DMS153 treated with DMSO at 0.1 percent for 48 hours (cell line): ENCODE results near the gene PVR.
"Not testable (repeated sequence)": the region's sequence is repeated elsewhere in the genome, so short reads cannot be mapped to it uniquely, and the experiment has no call there.

Experiments
- DNase-seq: peaks from one replicate; lab custom pipeline; 2025; ENCODE audit not compliant: unreplicated experiment; lab: John Stamatoyannopoulos, UW

Gene PVR

DNA sequence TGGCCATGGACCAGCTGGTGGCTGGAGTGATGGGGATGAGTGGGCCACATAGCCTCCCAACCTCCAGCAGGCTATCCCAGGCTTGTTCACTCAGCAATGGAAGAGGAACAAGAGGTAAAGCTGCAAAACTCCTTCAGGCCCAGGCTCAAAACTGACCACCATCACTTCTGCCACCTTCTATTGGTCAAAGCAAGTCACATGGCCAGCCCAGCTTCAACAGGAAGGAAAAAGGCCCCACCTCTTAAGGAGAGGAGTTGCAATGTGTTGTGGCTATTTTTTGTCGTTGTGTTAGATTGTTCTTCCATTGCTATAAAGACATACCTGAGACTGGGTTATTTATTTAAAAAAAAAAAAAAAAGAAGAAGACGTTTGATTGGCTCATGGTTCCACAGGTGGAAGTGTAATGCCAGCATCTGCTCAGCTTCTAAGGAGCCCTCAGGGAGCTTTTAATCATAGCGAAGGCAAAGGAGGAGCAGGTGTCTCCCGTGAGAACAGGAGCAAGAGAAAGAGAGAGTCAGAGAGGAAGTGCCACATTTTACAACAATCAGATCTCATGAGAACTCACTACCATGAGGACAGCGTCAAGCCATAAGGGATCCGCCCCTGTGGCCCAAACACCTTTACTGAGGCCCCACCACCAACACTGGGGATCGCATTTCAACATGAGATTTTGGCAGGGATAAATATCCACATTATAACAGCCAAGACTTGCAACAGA is 24.9 kb upstream of the PVR start:
- no peak for DNase-seq

DNA sequence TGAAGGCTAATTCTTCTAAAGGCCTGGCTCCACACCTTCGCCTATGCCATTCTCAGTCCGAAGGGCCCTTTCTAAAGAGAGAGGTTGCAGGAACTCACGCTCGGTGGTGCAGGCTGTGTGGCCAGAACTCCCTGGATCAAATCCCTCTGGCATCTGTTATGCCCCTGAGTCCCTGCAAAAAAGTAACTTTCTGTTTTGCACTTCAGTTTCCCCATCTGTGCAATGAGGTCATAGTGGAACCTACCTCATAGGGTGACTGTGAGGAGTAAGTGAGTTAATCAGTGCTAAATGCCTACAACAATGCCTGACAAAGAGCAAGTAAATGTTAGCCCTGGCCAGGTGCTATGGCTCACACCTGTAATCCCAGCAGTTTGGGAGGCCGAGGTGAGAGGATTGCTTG is 23.0 kb upstream of the PVR start:
- no peak for DNase-seq

DNA sequence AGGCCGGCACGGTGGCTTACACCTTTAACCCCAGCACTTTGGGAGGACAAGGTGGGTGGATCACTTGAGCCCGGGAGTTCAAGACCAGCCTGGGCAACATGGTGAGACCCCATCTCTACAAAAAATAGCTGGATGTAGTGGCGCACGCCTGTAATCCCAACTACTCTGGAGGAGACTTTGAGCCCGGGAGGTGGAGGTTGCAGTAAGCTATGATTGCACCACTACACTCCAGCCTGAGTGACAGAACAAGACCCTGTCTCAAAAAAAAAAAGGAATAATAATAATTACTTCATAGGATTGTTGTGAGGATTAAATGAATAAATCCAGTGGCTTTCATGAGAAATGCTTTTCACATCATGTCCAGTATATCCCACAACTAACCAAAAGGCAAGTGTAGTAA is 22.3 kb upstream of the PVR start:
- DNase-seq: no peak

DNA sequence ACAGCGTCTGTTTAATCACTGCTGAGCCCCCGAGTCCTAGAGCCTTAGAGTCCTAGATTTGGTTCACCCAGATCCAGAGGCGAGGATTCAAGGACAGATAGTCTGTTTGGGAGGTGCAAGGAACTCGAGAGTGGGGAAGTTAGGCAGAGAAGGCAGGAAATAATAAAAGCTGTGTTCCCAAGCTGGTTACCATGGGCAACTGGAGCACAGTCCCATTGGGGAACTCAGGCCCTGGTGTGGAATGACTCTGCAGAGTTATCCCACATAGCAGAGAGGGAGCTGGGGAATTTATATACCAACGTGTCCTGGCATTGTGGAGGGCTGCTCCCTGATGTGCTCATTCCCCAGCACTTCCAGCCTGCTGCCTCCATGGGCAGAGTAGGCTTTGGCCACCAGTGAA is 20.6 kb upstream of the PVR start:
- DNase-seq: no peak

DNA sequence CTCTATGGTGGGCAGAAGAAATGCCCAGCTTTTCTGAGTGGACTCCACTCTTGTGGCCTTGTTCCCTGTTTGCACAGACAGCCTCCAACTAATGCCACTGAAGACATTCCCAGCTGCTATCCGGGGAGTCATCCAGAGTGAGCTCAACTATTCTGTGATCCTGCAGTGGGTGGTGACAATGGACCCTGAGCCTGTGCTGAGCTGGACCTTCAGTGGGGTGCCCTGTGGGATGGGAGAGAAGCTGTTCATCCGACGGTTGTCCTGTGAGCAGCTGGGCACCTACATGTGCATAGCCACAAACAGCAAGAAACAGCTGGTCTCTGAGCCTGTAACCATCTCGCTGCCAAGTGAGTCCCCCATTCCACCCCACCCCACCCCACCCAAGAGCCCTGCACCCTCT is 20.1 kb upstream of the PVR start:
- DNase-seq: no peak

DNA sequence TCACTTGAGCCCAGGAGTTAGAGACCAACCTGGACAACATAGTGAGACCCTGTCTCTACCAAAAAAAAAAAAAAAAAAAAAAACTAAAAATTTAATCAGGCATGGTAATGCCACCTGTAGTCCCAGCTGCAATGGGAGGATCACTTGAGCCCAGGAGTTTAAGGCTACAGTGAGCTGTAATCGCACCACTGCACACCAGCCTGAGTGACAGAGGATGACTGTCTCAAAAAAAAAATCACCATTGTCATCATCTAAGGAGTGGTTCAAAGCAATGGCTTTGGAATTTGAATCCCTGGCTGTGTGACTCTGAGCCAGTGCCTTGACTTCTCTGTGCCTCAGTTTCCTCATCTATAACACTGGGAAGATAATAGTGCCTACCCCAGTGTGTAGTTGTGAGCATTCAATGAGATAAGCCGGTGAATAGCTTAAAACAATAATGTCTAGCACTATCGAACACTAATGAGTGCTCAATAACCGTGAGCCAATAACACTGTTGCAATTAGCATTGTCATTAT is 18.8 kb upstream of the PVR start:
- no peak for DNase-seq

DNA sequence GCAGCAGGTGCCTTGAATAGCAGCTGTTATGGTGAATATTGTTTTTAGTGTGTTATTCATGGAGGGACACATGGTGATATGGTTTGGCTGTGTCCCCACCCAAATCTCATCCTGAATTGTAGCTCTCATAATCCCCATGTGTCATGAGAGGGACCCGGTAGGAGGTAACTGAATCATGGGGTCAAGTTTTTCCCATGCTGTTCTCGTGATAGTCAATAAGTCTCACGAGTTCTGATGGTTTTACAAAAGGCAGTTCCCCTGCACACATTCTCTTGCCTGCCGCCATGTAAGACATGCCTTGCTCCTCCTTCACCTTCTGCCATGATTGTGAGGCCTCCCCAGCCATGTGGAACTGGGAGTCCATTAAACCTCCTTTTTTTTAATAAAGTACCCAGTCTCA is 18.1 kb upstream of the PVR start:
- DNase-seq: not testable (repeated sequence)

DNA sequence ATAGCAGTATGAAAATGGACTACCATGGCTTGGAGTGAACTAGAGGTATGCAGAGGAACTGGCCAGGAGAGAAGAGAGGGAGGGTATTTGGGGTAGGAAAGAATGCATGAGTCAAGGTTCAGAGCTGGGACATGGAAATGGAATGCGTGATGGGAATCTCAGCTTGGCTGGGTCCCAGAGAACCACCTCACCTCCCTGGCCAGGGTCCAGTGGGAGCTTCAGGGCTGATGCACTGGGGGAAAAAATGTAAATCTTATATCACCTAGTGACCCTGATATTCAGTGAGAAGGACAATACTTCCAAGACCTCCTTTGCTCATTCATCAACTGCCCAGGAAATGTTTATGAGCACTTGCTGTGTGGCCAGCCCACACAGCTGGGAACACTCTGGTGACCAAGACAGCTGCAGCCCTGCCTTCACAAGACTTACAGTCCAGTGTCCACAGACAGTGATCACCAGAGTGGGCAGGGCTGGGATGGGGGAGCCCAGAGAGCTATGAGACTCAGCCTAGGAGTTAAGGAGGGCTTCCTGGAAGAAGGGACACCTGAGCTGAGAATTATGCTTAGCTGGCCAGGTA is 17.6 kb upstream of the PVR start:
- no peak for DNase-seq

DNA sequence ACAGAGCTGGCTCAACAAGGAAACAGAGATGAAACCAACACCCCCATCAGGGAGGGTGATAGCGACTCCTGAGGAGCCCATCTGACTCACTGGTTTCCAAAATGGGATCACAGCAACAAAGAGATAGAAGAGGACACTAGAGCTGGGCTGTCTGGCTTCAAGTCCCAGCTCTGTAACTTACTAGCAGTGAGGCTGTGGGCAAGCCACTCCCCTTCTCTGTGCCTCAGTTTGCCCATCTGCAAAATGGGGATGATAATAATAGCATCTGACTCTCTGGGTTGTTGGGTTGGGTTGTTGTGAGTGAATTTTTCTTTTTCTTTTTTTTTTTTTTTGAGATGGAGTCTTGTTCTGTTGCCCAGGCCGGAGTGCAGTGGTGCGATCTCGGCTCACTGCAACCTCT is 16.1 kb upstream of the PVR start:
- no peak for DNase-seq

DNA sequence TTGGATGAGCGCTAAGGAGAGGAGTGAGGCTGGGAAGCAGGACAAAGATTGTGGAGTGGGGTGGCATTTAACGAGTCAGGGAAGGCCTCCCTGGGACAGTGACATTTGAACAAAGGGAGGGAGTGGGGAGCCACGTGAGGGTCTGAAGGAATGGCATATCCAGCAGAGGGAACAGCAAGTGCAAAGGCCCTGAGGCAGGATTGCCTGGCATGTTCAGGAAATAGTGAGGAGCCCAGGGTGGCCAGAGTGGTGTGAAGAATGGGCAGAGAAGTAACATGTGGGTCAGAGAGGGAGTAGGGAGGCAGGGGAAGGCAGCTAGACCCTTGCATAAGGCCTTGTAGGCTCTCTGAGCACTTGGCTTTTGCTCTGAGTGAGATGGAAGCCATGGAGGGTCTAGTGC is 14.9 kb upstream of the PVR start:
- DNase-seq: no peak

DNA sequence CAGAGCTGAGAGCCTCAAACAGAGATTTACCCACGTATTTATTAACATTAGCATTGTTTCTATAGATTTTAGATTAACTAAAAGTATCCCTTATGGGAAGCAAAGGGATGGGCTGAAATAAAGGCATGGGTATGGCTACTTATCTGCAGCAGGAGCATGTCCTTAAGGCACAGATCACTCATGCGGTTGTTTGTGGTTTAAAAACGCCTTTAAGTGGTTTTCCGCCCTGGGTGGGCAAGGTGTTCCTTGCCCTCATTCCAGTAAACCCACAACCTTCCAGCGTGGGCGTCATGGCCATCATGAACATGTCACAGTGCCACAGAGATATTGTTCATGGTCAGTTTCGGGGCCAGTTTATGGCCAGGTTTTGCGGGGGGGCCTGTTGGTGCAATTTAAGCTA is 12.1 kb upstream of the PVR start:
- not testable (repeated sequence) for DNase-seq

DNA sequence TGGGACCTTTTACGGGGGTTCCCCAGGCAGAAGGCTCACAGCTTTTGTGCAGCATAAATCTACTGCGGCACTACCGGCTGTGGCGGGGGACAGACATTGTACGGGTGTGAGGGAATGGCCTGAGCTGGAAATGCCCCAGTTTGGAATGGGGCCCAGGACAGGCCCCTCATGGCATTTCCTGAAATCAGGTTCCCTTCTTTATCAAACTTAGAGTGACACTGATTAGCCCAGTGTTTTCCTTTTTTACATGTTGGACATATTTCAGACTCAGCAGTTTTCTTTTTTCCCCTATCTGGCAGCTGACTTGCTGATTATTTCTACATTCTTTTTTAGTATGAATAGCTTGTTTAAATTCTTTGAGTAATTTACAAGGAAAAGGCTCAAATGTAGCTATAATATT is 9.7 kb upstream of the PVR start:
- not testable (repeated sequence) for DNase-seq

DNA sequence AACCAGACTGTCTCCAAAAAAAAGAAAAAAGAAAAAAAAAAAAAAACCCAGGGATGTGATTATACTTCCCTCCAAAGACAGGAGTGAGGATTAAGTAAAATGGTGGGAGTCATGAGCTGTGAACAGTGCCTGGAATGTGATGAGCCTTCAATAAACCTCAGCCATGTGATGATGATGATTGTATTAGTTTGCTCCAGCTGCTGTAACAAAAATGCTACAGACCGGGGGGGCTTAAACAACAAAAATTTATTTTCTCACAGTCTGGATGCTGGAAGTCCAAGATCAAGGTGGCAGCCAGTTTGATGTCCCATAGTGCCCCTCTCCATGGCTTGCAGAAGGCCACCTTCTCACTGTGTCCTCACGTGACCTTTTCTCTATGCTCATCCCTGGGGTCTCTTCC is 8.9 kb upstream of the PVR start:
- DNase-seq: no peak

DNA sequence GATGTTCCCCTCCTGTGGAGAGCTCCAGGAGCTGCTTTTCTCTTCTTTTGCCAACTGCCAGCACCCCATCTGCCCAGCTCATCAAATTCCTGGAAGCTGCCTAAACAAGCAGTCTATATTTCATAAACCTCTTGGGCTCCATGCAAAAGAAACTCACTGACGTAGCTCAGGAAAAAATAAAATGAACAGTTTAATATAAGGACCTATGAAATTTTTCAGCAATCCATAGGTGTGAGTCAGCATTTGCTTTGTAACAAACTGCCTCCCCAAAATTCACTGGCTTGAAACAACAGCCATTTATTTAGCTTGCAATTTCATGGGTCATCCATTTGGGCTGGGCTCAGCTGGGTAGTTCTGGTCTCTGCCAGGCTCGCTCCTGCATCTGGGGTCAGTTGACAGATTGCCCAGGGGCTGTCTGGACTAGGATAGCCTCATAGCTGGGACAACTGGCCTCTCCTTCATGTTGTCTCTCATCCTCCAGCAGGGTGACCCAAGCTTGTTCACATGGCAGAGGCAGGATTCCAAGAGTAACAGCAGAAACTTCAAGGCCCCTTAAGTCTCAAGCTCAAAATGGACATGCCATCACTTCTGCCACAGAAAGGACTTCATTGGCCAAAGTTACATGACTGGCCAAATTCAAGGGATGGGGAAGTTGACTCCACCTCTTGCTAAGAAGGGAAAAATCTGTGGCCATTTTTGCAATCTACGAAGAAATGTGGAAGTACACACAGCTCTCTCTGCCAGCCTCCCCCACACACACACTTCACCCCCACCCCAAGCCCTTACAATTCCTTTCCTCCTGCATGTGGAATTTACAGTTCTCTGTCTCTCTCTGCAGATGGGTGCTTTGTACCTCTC is 7.9 kb upstream of the PVR start:
- no peak for DNase-seq

DNA sequence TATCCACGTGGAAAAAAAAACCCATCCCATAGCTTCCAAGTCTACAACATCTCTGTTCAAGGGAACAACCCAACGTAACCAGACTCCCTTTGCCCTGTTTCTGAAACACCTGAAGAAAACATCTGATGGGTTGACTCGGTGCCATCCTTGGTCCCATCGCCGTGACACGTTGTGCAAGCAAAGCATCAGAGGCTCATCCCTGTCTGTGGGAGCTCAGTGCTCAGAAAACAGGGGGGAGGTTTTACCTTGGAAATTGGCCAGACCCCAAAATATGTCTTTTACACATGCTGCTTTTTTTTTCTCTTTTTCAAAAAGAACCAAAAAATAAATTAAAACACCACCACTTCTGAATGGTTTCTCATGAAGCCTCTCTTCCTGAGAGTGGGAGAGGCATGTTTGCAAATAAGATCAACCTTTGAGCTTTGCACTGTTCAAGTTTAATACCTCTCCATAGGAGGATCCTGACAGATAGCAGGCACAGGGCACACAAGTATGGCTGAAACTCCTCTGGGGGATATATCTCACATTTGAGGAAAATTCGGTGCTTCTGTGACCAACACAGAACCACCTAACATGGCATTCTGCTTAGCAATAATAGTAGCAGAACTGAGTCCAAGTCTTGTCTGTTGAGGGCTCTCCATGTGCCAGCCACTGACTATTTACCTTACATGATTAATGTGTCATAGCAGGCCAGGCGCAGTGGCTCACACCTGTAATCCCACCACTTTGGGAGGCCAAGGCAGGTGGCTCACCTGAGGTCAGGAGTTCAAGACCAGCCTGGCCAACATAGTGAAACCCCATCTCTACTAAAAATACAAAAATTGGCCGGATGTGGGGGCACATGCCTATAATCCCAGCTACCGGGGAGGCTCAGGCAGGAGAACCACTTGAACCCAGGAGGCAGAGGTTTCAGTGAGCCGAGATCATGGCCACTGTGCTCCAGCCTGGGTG is 7.0 kb upstream of the PVR start:
- no peak for DNase-seq

DNA sequence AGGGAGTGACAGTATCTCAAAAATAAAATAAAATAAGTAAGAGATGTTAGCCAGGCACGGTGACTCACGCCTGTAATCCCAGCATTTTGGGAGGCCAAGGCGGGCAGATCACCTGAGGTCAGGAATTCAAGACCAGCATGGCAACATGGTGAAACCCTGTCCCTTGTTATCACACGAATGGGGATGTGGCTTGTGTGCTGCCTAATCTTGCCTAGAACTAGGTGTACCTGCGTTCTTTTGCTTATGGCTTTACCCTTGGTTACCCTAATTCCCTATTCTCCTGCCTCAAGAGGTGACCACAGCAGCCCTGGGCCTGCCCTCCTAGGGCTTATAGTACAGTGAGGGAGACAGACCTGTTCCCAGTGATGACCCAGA is 6.3 kb upstream of the PVR start:
- no peak for DNase-seq

DNA sequence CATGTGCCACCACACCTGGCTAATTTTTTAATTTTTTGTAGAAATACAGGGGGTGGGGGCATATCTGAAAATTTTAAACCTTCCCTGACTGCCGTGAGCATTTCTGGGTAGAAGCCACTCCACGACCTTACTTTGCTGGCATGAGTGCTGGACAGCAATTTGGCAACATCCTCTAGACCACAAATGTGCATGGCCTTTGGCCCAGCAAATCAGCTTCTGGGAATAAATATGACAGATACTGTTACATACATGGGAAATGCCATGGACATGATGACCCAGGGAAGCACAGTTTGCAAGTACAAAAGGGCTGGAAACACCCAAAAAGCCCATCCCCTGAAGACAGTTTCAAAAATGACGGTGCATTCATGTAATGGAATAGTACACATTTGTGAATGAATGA is 3.2 kb upstream of the PVR start:
- DNase-seq: no peak

DNA sequence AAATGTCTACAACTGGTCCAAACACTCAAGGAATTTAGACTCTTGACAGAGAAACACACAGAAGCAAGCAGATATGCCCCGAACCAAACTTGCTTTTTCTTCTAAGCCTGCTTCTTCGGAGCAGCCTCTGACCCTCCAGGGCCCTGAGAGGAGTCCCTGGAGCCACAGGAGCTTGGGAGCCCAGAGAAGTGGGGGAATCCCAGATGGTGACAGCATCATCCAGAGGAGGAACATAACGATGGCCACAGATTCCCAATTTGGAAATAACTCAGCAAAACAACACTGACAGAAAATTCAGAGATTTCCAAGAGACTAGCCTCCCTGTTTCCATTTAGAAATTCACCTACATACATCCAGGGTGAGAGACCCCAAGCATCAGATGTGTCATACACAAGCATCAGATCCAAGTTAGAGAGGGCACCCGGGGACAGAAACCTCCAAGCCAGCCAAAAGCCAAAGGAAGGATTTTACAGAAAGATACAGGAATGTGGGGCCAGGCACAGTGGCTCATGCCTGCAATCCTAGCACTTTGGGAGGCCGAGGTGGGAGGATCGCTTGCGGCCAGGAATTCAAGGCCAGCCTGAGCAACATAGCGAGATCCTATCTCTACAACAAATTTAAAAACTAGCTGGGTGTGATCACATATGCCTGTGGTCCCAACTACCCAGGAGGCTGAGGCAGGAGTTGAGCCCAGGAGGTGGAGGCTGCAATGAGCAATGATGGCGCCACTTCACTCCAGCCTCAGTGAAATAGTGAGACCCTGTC is 2.0 kb upstream of the PVR start:
- DNase-seq: no peak

DNA sequence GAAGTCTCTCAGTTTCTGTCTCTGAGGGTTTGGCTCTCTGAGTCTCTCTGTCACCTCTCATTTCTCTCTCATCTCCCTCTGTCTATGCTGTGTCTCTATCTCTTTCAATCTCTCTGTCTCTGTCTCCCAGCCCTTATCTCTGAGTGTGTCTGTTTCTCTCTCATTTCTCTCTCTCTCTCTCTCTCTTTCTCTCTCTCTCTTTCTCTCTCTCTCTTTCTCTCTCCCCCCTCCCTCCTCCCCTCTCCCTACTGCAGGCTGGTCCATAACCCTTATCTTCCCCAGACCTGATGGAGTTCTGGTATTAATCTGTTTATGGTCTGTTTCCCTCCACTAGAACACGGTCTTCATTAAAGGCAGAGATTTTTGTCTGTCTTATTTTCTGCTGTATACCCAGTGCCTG is 1.3 kb upstream of the PVR start:
- DNase-seq: no peak

DNA sequence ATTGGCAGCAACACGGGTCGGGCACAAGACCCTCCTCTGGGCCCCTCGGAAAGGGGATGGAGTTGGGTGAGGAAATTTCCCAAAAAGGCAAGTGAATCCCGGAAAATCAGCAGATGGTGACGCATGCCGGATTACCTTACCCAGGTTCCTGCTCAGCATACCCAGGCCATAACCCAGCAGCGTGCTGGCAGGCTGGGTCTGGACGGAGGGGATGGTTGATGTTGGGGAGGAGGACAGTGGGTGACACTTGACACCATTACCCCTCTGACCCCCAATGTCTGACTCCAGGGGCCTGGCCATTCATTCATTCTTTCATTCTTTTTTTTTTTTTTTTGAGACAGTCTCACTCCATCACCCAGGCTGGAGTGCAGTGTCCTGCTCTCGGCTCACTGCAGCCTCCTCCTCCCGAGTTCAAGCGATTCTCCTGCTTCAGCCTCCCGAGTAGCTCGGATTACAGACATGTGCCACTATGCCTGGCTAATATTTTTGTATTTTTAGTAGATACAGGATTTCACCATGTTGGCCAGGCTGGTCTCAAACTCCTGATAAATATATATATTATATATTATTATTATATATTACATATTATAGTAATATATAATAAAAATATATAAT is 799 bp downstream of the PVR start:
- peak; percentile 15 for DNase-seq
